Measurements from ENCODE around the gene SERTAD2.

Gene SERTAD2

DNA sequence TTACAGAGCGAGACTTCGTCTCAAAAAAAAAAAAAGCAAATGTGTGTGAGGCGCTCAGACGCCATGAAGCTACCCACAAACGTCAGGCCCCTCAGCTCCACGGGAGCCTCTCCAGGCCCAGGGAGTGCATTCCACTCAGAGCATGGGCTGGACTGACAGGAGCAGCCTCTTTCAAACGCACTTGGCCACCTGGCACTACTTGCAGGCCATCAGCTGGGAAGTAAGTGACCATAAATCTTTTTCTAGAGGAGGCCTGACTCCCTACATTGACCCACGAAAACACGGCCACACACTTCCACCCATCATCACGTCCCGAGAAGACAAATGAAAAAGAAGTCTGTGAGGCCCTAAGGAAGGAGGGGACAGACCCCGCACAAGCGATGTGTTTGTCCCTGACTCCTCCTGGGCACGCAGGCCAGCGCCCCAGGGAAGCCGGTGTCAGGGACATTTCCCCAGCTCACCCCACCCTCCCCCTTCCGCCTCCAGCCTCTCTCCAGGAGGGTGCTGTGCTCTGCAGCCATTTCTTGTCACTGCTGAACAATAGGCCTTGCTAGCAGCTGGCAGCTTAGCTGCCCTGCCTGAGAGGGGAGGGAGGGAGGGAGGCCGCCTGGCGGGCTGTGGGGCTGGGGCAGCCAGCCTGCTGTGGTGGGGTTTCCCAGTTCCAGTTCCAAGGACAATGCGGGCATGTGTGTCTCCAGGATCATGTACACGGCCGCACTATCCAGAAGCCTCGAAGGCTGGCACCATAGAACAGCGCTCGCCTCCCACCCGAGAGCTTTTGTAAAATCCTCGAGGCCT lies 26.6 kb downstream of the SERTAD2 start:
- in situ Hi-C loops (cut with MboI; ENCODE audit: low sequenced_read_pairs, unreplicated experiment), result no loop called here
- DNase-seq (ENCODE audit: low spot score), result no peak
- TF ChIP-seq, protein P1, sequence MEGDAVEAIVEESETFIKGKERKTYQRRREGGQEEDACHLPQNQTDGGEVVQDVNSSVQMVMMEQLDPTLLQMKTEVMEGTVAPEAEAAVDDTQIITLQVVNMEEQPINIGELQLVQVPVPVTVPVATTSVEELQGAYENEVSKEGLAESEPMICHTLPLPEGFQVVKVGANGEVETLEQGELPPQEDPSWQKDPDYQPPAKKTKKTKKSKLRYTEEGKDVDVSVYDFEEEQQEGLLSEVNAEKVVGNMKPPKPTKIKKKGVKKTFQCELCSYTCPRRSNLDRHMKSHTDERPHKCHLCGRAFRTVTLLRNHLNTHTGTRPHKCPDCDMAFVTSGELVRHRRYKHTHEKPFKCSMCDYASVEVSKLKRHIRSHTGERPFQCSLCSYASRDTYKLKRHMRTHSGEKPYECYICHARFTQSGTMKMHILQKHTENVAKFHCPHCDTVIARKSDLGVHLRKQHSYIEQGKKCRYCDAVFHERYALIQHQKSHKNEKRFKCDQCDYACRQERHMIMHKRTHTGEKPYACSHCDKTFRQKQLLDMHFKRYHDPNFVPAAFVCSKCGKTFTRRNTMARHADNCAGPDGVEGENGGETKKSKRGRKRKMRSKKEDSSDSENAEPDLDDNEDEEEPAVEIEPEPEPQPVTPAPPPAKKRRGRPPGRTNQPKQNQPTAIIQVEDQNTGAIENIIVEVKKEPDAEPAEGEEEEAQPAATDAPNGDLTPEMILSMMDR (IDR thresholded peaks at IDR 0.05; ENCODE audit: borderline replicate concordance, control extremely low read depth, extremely low read depth, insufficient read depth, missing control alignments), result no peak

GRCh38 chr2:64626146-64626809 lies 27.4 kb downstream of the SERTAD2 start:
- no peak for DNase-seq (ENCODE audit: low spot score)
- in situ Hi-C loops (cut with MboI; ENCODE audit: low sequenced_read_pairs, unreplicated experiment), result no loop called here
- TF ChIP-seq, protein P1 (IDR thresholded peaks at IDR 0.05; ENCODE audit: borderline replicate concordance, control extremely low read depth, extremely low read depth, insufficient read depth, missing control alignments), result no peak

GRCh38 chr2:64625299-64626145 lies 28.2 kb downstream of the SERTAD2 start:
- no peak for DNase-seq (ENCODE audit: low spot score)
- TF ChIP-seq, protein P1 (IDR thresholded peaks at IDR 0.05; ENCODE audit: borderline replicate concordance, control extremely low read depth, extremely low read depth, insufficient read depth, missing control alignments), result no peak
- in situ Hi-C loops (cut with MboI; ENCODE audit: low sequenced_read_pairs, unreplicated experiment), result no loop called here

DNA sequence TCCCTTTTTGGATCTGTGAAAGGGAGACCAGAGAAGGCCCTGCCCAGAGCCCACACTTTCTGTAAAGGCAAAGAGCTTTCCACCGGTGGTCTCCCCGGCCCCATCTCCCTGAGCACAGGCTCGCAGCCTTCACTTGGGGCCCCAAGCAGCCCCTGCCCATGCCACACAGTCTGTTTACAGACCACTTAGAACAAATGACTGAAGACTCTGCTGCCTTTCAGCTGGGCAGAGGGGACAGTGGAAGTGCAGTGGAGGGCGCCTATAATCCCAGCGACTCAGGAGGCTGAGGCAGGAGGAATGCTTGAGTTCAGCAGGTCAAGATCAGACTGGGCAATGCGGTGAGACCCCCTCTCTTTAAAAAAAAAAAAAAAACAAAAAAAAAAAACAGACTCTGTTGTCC lies 28.9 kb downstream of the SERTAD2 start:
- TF ChIP-seq, protein P1 (IDR thresholded peaks at IDR 0.05; ENCODE audit: borderline replicate concordance, control extremely low read depth, extremely low read depth, insufficient read depth, missing control alignments), result no peak
- DNase-seq (ENCODE audit: low spot score), result no peak
- in situ Hi-C loops (cut with MboI; ENCODE audit: low sequenced_read_pairs, unreplicated experiment), result loop anchor here (25.0 kb wide), 1 partner anchor 412 kb away; no protein-coding TSS in a partner anchor

DNA sequence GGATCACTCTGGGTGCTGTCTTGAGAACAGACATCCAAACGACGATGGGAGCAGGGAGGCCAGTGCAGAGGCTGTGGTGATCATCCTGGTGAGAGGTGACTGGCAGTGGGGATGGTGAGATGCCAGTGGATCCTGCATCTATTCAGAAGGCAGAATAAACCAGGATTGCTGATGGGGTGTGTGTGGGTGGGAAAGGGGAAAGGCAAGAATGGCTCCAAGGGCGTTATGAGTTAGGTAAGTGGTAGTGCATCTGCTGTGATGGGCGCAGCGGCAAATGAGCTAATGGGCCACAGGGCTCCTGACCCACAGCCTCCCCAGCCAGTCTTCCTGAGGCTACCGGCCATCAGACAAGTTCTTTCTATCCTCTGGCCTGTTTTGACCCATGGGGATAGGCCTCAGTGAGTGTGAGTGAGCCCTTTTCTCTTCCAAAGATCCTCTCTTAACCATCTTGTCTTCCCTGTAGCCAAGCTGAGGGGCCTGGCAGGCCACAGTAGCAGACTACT lies 29.6 kb downstream of the SERTAD2 start:
- in situ Hi-C loops (cut with MboI; ENCODE audit: low sequenced_read_pairs, unreplicated experiment), result loop anchor here (25.0 kb wide), 1 partner anchor 413 kb away; no protein-coding TSS in a partner anchor
- no peak for DNase-seq (ENCODE audit: low spot score)
- TF ChIP-seq, protein P1 (IDR thresholded peaks at IDR 0.05; ENCODE audit: borderline replicate concordance, control extremely low read depth, extremely low read depth, insufficient read depth, missing control alignments), result no peak
